GM12864 (cell line): ENCODE data around the gene ZNF414.

Experiments
- DNase-seq: peaks from one replicate; pipeline ENCODE4 v3.0.0-alpha.2; 2011; ENCODE audit warnings: low read depth
- H3K4me3 ChIP-seq: 2 replicates; pipeline ENCODE4 v1.5.1; 2011; ENCODE audit warnings: mild to moderate bottlenecking, low read depth, low read length, control low read depth
- TF ChIP-seq, protein P1 (sequence below): IDR thresholded peaks from 2 replicates; pipeline ENCODE4 v1.5.1; 2011; ENCODE audit warnings: low read depth, mild to moderate bottlenecking, moderate library complexity, low read length, control low read depth, inconsistent platforms; ENCODE audit errors: missing control alignments

The ZNF414 gene

DNA sequence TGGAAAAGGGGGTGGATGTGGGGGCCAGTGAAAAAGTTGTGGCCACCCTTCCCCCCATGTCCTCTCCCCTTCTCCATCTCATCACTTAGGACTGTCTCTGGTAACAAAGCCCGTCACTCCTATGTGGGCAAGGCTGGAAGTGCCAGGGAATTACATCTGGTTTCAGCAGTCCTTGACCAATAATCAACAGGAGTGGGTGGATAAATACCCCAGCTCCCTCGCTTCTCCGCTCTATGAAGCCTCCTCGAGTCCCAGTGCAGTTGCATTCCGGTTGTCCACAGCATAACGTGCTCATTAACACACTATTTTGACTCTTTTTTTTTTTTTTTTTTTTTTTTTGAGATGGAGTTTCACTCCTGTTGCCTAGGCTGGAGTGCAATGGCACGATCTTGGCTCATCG lies 31.8 kb upstream of the ZNF414 start:
- TF ChIP-seq, protein P1, sequence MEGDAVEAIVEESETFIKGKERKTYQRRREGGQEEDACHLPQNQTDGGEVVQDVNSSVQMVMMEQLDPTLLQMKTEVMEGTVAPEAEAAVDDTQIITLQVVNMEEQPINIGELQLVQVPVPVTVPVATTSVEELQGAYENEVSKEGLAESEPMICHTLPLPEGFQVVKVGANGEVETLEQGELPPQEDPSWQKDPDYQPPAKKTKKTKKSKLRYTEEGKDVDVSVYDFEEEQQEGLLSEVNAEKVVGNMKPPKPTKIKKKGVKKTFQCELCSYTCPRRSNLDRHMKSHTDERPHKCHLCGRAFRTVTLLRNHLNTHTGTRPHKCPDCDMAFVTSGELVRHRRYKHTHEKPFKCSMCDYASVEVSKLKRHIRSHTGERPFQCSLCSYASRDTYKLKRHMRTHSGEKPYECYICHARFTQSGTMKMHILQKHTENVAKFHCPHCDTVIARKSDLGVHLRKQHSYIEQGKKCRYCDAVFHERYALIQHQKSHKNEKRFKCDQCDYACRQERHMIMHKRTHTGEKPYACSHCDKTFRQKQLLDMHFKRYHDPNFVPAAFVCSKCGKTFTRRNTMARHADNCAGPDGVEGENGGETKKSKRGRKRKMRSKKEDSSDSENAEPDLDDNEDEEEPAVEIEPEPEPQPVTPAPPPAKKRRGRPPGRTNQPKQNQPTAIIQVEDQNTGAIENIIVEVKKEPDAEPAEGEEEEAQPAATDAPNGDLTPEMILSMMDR: no peak
- DNase-seq: no peak
- no peak overlapping the region for H3K4me3 ChIP-seq

DNA sequence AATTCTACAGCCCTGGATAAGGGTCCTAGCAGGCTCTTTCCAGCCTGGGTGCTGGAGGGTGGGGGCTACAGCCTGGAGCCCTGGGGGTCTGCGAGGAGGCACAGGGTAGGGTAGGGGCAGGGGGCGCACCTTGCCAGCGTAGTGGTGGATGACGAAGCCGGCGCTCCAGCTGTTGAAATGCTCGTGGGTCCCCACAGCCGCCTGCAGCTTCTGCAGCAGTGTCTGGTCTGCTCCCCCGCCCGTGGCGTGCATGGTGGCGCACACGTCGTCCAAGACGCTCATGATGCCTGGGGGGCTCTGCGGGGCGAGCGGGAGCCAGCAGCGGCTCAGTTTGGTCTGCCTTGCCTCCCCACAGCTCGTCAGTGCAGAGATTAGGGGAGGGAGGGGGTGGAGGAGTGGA lies 30.2 kb upstream of the ZNF414 start:
- H3K4me3 ChIP-seq: no peak overlapping the region
- DNase-seq: no peak
- TF ChIP-seq, protein P1: no peak

DNA sequence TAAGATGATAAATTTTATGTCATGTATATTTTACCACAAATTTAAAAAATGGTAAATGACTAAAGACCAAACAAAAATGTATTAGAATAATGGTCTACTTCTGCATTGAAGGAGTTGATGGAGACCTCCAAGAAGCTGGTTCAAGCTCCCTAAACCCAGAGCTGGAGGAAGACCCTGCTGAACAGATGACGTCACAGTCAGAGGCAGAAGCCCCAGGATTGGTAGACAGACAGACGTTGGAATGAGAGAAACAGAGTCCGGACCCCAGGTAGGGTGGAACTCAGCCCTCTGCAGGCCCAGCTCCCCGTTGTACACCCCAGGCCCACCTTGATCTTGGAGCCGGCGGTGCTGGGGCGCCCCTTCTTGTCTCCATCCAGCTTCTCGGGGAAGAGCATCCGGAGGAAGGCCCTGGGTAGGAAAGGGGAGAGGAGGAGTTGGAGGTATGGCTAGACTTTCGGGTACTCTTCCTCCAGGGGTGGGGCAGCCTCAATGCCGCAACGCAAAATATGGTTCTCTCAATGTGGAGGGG lies 25.7 kb upstream of the ZNF414 start:
- H3K4me3 ChIP-seq: no peak overlapping the region
- DNase-seq: no peak
- TF ChIP-seq, protein P1: no peak

DNA sequence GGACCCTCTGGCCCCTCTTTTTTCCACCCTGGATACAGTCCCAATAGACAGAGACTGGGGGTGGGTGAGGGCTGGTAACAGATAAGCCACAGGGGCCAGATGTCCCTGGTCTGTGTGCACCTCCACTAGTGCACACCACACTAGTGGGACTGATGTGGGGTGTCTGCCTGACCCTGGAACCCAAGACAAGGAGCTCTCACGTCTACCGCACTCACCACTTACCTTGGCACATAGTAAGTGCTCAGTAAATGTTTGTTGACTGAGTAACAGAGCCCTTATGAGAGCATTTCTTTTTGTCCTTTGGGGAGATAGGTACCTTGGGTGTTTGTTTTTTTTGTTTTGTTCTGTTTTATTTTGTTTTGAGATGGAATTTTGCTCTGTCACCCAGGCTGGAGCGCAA lies 23.1 kb upstream of the ZNF414 start:
- TF ChIP-seq, protein P1: no peak
- no peak overlapping the region for H3K4me3 ChIP-seq
- no peak for DNase-seq

DNA sequence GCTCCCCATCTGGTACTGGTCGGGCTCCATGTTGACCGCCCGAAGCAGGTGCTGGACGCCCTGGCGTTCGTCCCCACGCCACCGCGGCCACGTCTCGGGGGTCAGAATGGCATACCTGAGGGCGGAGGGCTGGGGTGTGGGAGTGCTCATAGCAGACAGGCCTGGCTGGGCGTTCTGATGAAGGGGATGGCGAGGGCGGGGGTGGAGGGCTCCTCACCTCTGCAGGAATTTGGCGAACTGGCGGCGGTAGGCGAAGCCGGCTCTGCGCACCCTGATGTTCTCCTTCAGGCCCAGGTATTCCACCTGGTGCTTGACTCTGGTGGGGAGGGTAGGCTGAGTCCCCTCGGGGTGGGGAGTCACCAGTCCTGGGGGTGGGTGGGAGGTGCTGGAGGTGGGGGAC lies 22.3 kb upstream of the ZNF414 start:
- no peak for DNase-seq
- no peak overlapping the region for H3K4me3 ChIP-seq
- TF ChIP-seq, protein P1: no peak

DNA sequence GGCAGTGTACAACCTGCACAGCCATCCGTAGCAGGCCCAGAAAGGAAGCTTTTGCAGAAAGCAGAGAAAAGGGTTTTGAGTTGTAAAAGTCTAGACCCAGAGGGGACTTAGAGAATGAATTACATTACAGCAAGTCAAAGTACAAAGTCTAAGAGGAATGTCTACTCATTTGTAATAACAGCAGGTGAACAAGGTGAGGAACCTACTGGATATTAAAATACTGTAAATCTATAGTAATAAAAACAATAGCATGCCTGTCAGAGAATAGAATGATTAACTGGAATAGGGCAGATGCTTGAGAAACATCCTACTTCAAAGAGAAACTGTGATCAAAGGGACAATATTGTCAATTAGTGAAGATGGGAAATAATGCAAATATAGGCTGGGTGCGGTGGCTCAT lies 18.3 kb upstream of the ZNF414 start:
- TF ChIP-seq, protein P1: no peak

DNA sequence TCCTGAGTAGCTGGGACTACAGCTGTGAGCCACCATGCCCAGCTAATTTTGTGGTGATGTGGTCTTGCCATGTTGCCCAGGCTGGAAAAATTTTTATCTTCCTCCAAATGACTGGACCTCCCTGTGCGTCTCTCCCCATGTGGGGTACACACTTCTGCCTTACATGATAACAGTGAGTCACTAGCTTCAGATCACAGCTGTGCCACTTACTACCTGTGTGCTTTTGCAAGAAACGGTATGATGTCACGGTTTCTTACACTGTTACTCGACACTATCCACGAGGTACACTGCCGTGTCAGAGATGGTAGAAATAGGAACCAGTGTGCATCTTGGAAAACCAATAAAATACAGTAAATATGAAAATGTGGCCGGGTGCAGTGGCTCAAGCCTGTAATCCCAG lies 17.5 kb upstream of the ZNF414 start:
- TF ChIP-seq, protein P1: no peak

More for the DNA sequence above, 18.3 kb upstream of the ZNF414 start:
- no peak for DNase-seq
- no peak overlapping the region for H3K4me3 ChIP-seq

More for the DNA sequence above, 17.5 kb upstream of the ZNF414 start:
- no peak for DNase-seq
- no peak overlapping the region for H3K4me3 ChIP-seq
